HG03025 (cell line): Measurements from ENCODE around the gene AIRE.

ENCODE experiments used
- ATAC-seq: cut with Tn5 transposase; IDR thresholded peaks from one replicate; pipeline ENCODE4 v1.9.1; 2021; ENCODE audit warnings: mild to moderate bottlenecking, moderate library complexity; ENCODE audit not compliant: unreplicated experiment, low FRiP score

AIRE gene

GRCh38 chr21:44321846-44322450 is 36.3 kb downstream of the AIRE start:
- ATAC-seq = no peak

- ATAC-seq = no peak
These were observed 37.1 kb downstream of the AIRE start for GRCh38 chr21:44322621-44323325.

- ATAC-seq = no peak
These were observed 37.9 kb downstream of the AIRE start for GRCh38 chr21:44323591-44323990.

GRCh38 chr21:44324106-44324853 is 38.6 kb downstream of the AIRE start:
- no peak for ATAC-seq

- no peak for ATAC-seq
These were observed 39.1 kb downstream of the AIRE start for GRCh38 chr21:44324854-44325107.

- no peak for ATAC-seq
These were observed 40.0 kb downstream of the AIRE start for GRCh38 chr21:44325386-44326271.

- ATAC-seq = no peak
These were observed 40.6 kb downstream of the AIRE start for GRCh38 chr21:44326272-44326647.

- no peak for ATAC-seq
These were observed 41.3 kb downstream of the AIRE start for GRCh38 chr21:44326716-44327602.

GRCh38 chr21:44327603-44327974 is 41.9 kb downstream of the AIRE start:
- no peak for ATAC-seq

- ATAC-seq = no peak
These were observed 42.7 kb downstream of the AIRE start for GRCh38 chr21:44328242-44328895.

- ATAC-seq = no peak
These were observed 43.6 kb downstream of the AIRE start for GRCh38 chr21:44329086-44329889.

- no peak for ATAC-seq
These were observed 44.5 kb downstream of the AIRE start for GRCh38 chr21:44329971-44330681.

- ATAC-seq = no peak
These were observed 45.0 kb downstream of the AIRE start for GRCh38 chr21:44330698-44331097.

- no peak for ATAC-seq
These were observed 45.5 kb downstream of the AIRE start for GRCh38 chr21:44331209-44331608.

- no peak for ATAC-seq
These were observed 46.1 kb downstream of the AIRE start for GRCh38 chr21:44331650-44332307.

GRCh38 chr21:44332383-44332782 is 46.7 kb downstream of the AIRE start:
- ATAC-seq = no peak

- no peak for ATAC-seq
These were observed 47.3 kb downstream of the AIRE start for GRCh38 chr21:44332965-44333364.
